A549 (cell line): ENCODE measurements around the gene LYZL4. TPM values are rescaled to one million over a fixed set of nuclear protein-coding genes. Genes with fewer than 3 reads are reported as not detected.

Experiments
- ATAC-seq, 2 experiments: fragments of 200-7000 bp in 1 of 2; fragments of >200 bp in 1 of 2; cut with Nextera tagmentation in 1 of 2; cut with Tn5 transposase in 1 of 2; 3 replicates each; pipeline versions ENCODE4 v1.8.0 to v1.9.1; 2018 to 2020; ENCODE audit warnings: mild to moderate bottlenecking in 1 of 2, moderate library complexity in 1 of 2
- CTCF ChIA-PET: fragments of 300-600 bp; sonication (Branson Sonifier 250); formaldehyde crosslinking; extraction: SDS; loops from one replicate; lab custom pipeline; 2021; ENCODE audit warnings: antibody characterized with exemption, inconsistent platforms; lab: Yijun Ruan, JAX
- POLR2A ChIA-PET: fragments of 350-600 bp; formaldehyde crosslinking; extraction: SDS; loops from one replicate; lab custom pipeline; 2021; ENCODE audit warnings: antibody characterized with exemption, inconsistent platforms; lab: Yijun Ruan, JAX
- DNase-seq, 2 experiments: peaks; one replicate each; pipeline versions ENCODE4 v3.0.0 to v3.0.0-alpha.2; 2011 to 2016; ENCODE audit warnings: low read depth in 1 of 2, low spot score in 1 of 2
- FAIRE-seq: peaks from 2 replicates; lab custom pipeline; 2011; peaks lifted over from hg19 to GRCh38; lab: Jason Lieb, UNC
- H3K27ac ChIP-seq, 2 experiments: fragments of >200 bp; sonication (Bioruptor Twin); formaldehyde crosslinking; 3 replicates each; pipeline ENCODE4 v1.5.1; 2016 to 2017
- H3K4me1 ChIP-seq: fragments of >200 bp; sonication (Bioruptor Twin); formaldehyde crosslinking; 3 replicates; pipeline ENCODE4 v1.6.1; 2016
- H3K4me2 ChIP-seq: fragments of >200 bp; sonication (Bioruptor Twin); formaldehyde crosslinking; 3 replicates; pipeline ENCODE4 v1.6.1; 2016
- H3K4me3 ChIP-seq: fragments of >200 bp; sonication (Bioruptor Twin); formaldehyde crosslinking; 3 replicates; pipeline ENCODE4 v1.5.1; 2016
- H3K9me3 ChIP-seq: fragments of >200 bp; sonication (Bioruptor Twin); formaldehyde crosslinking; 3 replicates; pipeline ENCODE4 v1.6.1; 2016
- BHLHE40 ChIP-seq: IDR thresholded peaks from 2 replicates; pipeline ENCODE4 v1.6.1; 2012; ENCODE audit warnings: low read depth, low read length, inconsistent platforms
- CEBPB ChIP-seq, 2 experiments: fragments of >200 bp in 1 of 2; sonication (Bioruptor Twin) in 1 of 2; formaldehyde crosslinking in 1 of 2; IDR thresholded peaks; 2 replicates each; pipeline ENCODE4 v1.6.1; 2012 to 2016
- CHD4 ChIP-seq: fragments of 200-600 bp; sonication (generic); IDR thresholded peaks from 2 replicates; pipeline ENCODE4 v1.6.1; 2016; ENCODE audit warnings: antibody characterized with exemption, mild to moderate bottlenecking, borderline replicate concordance
- EHF ChIP-seq: fragments of 250-450 bp; sonication (Bioruptor Pico); IDR thresholded peaks from 2 replicates; pipeline ENCODE4 v1.5.0; 2020; ENCODE audit warnings: mild to moderate bottlenecking
- EP300 ChIP-seq, 2 experiments: fragments of >200 bp; sonication (Bioruptor Twin); formaldehyde crosslinking; IDR thresholded peaks; 2 replicates in 1 of 2; 3 replicates in 1 of 2; pipeline ENCODE4 v1.6.1; 2016 to 2017
- FOSL2 ChIP-seq, 2 experiments: fragments of 450-650 bp in 1 of 2; fragments of >200 bp in 1 of 2; sonication (Bioruptor Twin) in 1 of 2; formaldehyde crosslinking; IDR thresholded peaks; 2 replicates each; pipeline versions ENCODE4 v1.5.0 to v1.6.1; 2016 to 2020; ENCODE audit warnings: mild to moderate bottlenecking in 1 of 2, moderate library complexity in 1 of 2
- GATA3 ChIP-seq: IDR thresholded peaks from 2 replicates; pipeline ENCODE4 v1.6.1; 2012; ENCODE audit warnings: borderline replicate concordance
- HOXA7 ChIP-seq: fragments of 250-450 bp; sonication (Bioruptor Pico); IDR thresholded peaks from 2 replicates; pipeline ENCODE4 v1.5.0; 2020; ENCODE audit warnings: mild to moderate bottlenecking, moderate library complexity
- JUNB ChIP-seq: fragments of >200 bp; sonication (Bioruptor Twin); formaldehyde crosslinking; IDR thresholded peaks from 2 replicates; pipeline ENCODE4 v1.6.1; 2016
- MAZ ChIP-seq: fragments of 150-350 bp; IDR thresholded peaks from 2 replicates; pipeline ENCODE4 v1.6.1; 2014; ENCODE audit warnings: antibody characterized with exemption, low read depth, low read length, borderline replicate concordance
- NFE2L2 ChIP-seq: fragments of 150-350 bp; conservative IDR thresholded peaks from 2 replicates; pipeline ENCODE4 v1.6.1; 2014; ENCODE audit warnings: low read length
- NPAS2 ChIP-seq: fragments of 250-450 bp; sonication (Bioruptor Pico); IDR thresholded peaks from 2 replicates; pipeline ENCODE4 v1.8.0; 2022; ENCODE audit warnings: mild to moderate bottlenecking, moderate library complexity, borderline replicate concordance
- POLR2AphosphoS2 ChIP-seq: conservative IDR thresholded peaks from 2 replicates; pipeline ENCODE4 v1.6.1; 2012; ENCODE audit warnings: low read length, improper control_type of control experiment, inconsistent platforms
- RAD21 ChIP-seq, 2 experiments: fragments of >200 bp in 1 of 2; sonication (Bioruptor Twin) in 1 of 2; formaldehyde crosslinking in 1 of 2; IDR thresholded peaks in 1 of 2; conservative IDR thresholded peaks in 1 of 2; 2 replicates in 1 of 2; 3 replicates in 1 of 2; pipeline ENCODE4 v1.6.1; 2012 to 2018; ENCODE audit warnings: inconsistent platforms in 1 of 2
- TFCP2L1 ChIP-seq: fragments of 250-450 bp; sonication (Bioruptor Pico); IDR thresholded peaks from 2 replicates; pipeline ENCODE4 v1.5.0; 2021; ENCODE audit warnings: mild to moderate bottlenecking
- ZC3H11A ChIP-seq: fragments of 450-650 bp; IDR thresholded peaks from 2 replicates; pipeline ENCODE4 v1.6.1; 2014; ENCODE audit warnings: antibody characterized with exemption, mild to moderate bottlenecking
- ZFP36 ChIP-seq: fragments of 450-650 bp; IDR thresholded peaks from 2 replicates; pipeline ENCODE4 v1.6.1; 2014; ENCODE audit warnings: borderline replicate concordance; ENCODE audit not compliant: partially characterized antibody
- ZNF302 ChIP-seq: fragments of 250-450 bp; sonication (Bioruptor Pico); IDR thresholded peaks from 2 replicates; pipeline ENCODE4 v1.9.0; 2021; ENCODE audit warnings: inconsistent platforms, mild to moderate bottlenecking, moderate library complexity
- WGBS: methylation state at CpG from one replicate; pipeline ENCODE4 v1.1.6; 2017; ENCODE audit errors: missing lambda C conversion rate; 5-methylcytosine and 5-hydroxymethylcytosine counted together
- polyA plus RNA-seq, 4 experiments: library from polyadenylated mRNA; depleted of rRNA in 3 of 4; stranded (reverse); fragments of >200 nt; fragmentation: RNase III in 1 of 4; extraction: RNeasy Plus Mini Kit Qiagen cat#74134 plus additional on column Dnase treatment in 1 of 4; gene quantifications; 2 replicates in 3 of 4; 3 replicates in 1 of 4; pipeline ENCODE4 v1.2.3, GENCODE V29; 2011 to 2017
- TF ChIP-seq, protein P1 (sequence below): fragments of 250-450 bp; sonication (Bioruptor Pico); IDR thresholded peaks from 2 replicates; pipeline ENCODE4 v1.5.0; 2021; ENCODE audit warnings: mild to moderate bottlenecking, moderate library complexity, borderline replicate concordance
- TF ChIP-seq, protein P2 (sequence below): fragments of >200 bp; sonication (Bioruptor Twin); formaldehyde crosslinking; IDR thresholded peaks from 2 replicates; pipeline ENCODE4 v1.6.1; 2016
- TF ChIP-seq, protein P3 (sequence below): fragments of 450-650 bp; IDR thresholded peaks from 2 replicates; pipeline ENCODE4 v1.6.1; 2014; ENCODE audit warnings: antibody characterized with exemption
- TF ChIP-seq, protein P4 (sequence below): IDR thresholded peaks from 2 replicates; pipeline ENCODE4 v1.6.1; 2012; ENCODE audit warnings: low read depth, borderline replicate concordance

LYZL4 gene
- polyA plus RNA-seq, 2 of the 4 experiments (the other 2 are of a cell fraction) = not detected

DNA sequence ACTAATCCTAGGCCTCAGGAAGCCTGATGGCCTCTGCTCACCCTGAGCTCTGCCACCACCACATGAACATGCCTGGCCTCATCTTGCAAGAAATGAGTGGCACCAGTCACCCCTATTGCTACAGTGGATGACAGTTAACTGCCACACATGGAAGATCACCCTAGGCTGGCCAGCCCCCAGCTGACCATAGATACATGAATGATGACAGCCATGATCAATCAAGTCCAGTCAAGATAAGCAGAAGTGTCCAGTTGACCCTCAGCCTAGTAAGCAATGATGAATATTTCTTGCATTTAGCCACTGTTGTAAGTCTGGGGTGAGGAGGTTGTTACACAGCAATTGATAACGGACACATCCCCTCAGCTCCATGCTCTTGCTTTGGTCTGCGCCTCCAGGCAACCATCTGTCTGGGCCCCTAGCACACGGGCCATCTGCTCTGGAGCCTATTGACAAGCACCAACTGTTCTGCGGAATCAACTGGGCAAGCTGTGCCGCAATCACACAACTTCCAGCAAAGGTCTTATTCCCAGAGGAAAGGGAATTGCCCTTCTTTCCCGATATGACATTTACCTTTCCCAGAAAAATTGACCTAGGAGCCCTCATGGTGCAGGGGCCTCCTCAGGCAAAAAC lies 2.2 kb upstream of the LYZL4 start:
- no peaks in the 10 kb centered on the region for H3K9me3 ChIP-seq
- DNase-seq = no peak
- WGBS = 45% methylated on average over 6 of the region's 6 CpGs
- H3K27ac ChIP-seq = no peak overlapping the region
- CTCF ChIA-PET = no interaction called here
- TF ChIP-seq GATA3 (no peak), EP300 (IDR thresholded peaks at IDR 0.05) (no peak), CHD4 (no peak)
- TF ChIP-seq, protein P1, sequence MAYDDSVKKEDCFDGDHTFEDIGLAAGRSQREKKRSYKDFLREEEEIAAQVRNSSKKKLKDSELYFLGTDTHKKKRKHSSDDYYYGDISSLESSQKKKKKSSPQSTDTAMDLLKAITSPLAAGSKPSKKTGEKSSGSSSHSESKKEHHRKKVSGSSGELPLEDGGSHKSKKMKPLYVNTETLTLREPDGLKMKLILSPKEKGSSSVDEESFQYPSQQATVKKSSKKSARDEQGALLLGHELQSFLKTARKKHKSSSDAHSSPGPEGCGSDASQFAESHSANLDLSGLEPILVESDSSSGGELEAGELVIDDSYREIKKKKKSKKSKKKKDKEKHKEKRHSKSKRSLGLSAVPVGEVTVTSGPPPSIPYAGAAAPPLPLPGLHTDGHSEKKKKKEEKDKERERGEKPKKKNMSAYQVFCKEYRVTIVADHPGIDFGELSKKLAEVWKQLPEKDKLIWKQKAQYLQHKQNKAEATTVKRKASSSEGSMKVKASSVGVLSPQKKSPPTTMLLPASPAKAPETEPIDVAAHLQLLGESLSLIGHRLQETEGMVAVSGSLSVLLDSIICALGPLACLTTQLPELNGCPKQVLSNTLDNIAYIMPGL (CRISPR knock-in tag) = no peak
- no peaks in the 10 kb centered on the region for H3K4me1 ChIP-seq
- no peak overlapping the region for H3K4me2 ChIP-seq
- FAIRE-seq = no peak
- ATAC-seq = no peak
- no peak overlapping the region for H3K4me3 ChIP-seq
- POLR2A ChIA-PET = no interaction called here

DNA sequence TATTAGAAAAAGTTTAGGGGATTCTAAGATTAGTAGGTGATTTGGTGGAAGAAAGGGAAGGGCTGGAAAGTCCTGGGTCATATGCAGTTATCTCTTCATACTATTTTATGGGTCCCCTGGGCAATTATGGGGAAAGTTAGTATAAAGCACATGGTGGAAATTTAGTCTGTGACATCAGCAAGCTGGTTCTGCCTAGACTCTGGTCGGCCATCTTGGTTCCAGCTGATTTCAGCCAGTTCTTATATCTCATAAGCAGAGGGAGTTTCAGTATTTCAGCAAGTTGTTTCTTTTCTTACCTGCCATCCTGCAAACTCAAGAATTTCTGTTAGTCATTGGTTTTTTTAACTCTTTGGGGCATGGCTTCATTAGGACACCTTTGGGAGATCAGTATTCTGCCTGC lies 1.0 kb upstream of the LYZL4 start:
- POLR2A ChIA-PET = no interaction called here
- ATAC-seq (no peak), FAIRE-seq (no peak), DNase-seq (no peak)
- TF ChIP-seq ZNF302 (CRISPR knock-in tag) (no peak), NFE2L2 (no peak), POLR2AphosphoS2 (no peak), NPAS2 (CRISPR knock-in tag) (no peak), MAZ (no peak), CEBPB (IDR thresholded peaks at IDR 0.05) (no peak), TFCP2L1 (CRISPR knock-in tag) (no peak), BHLHE40 (no peak), HOXA7 (no peak), ZC3H11A (no peak), FOSL2 (IDR thresholded peaks at IDR 0.05) (no peak), FOSL2 (CRISPR knock-in tag; IDR thresholded peaks at IDR 0.05) (no peak), ZFP36 (no peak), JUNB (no peak), EHF (no peak), RAD21 (conservative IDR thresholded peaks at IDR 0.05 in 1 of 2, IDR thresholded peaks at IDR 0.05 in 1 of 2) (no peak)
- TF ChIP-seq, protein P2, sequence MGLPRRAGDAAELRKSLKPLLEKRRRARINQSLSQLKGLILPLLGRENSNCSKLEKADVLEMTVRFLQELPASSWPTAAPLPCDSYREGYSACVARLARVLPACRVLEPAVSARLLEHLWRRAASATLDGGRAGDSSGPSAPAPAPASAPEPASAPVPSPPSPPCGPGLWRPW = no peak
- TF ChIP-seq, protein P3, sequence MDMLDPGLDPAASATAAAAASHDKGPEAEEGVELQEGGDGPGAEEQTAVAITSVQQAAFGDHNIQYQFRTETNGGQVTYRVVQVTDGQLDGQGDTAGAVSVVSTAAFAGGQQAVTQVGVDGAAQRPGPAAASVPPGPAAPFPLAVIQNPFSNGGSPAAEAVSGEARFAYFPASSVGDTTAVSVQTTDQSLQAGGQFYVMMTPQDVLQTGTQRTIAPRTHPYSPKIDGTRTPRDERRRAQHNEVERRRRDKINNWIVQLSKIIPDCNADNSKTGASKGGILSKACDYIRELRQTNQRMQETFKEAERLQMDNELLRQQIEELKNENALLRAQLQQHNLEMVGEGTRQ = no peak
- TF ChIP-seq, protein P4, sequence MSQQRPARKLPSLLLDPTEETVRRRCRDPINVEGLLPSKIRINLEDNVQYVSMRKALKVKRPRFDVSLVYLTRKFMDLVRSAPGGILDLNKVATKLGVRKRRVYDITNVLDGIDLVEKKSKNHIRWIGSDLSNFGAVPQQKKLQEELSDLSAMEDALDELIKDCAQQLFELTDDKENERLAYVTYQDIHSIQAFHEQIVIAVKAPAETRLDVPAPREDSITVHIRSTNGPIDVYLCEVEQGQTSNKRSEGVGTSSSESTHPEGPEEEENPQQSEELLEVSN = no peak
- TF ChIP-seq, protein P1 (CRISPR knock-in tag) = no peak
- 5% methylated on average over 1 of the region's 1 CpG for WGBS
- no peaks in the 10 kb centered on the region for H3K4me1 ChIP-seq
- CTCF ChIA-PET = no interaction called here
- no peak overlapping the region for H3K4me3 ChIP-seq
- no peaks in the 10 kb centered on the region for H3K9me3 ChIP-seq
- no peak overlapping the region for H3K4me2 ChIP-seq
- no peak overlapping the region for H3K27ac ChIP-seq
